Caki2 (cell line): ENCODE results near the gene CSAG1. TPM values are rescaled to one million over a fixed set of nuclear protein-coding genes. Genes with fewer than 3 reads are reported as not detected.
"Not testable (repeated sequence)": the region's sequence is repeated elsewhere in the genome, so short reads cannot be mapped to it uniquely, and the experiment has no call there.

Experiments used
- DNase-seq: peaks from one replicate; pipeline ENCODE4 v3.0.0-alpha.2; 2015; ENCODE audit warnings: low read depth
- in situ Hi-C: cut with HindIII; loops from 2 replicates; pipeline ENCODE4 v1.10.0; 2016; ENCODE audit warnings: low sequenced_read_pairs, low pct_unique_long_range_greater_than_20kb, mixed read lengths
- total RNA-seq: library from RNA; depleted of rRNA; stranded (reverse); fragments of >200 nt; shearing (Covaris generic); gene quantifications from 2 replicates; pipeline ENCODE4 v1.2.3, GENCODE V29; 2014; ENCODE audit warnings: low replicate concordance; rRNA removed

CSAG1 gene, protein sequence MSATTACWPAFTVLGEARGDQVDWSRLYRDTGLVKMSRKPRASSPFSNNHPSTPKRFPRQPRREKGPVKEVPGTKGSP
- total RNA-seq, result not detected in 2 replicates

GRCh38 chrX:152733261-152733975 is at the start of gene CSAG1, which contains the start of gene MAGEA12:
CSAG1 (minus strand) TSS chrX:152733721; CDS start chrX:152732460, 1,261 bp downstream.
MAGEA12 (plus strand) TSS chrX:152733757; CDS start chrX:152736162, 2,405 bp downstream.
- DNase-seq, result no peak
- in situ Hi-C loops, result no loop called here

DNA sequence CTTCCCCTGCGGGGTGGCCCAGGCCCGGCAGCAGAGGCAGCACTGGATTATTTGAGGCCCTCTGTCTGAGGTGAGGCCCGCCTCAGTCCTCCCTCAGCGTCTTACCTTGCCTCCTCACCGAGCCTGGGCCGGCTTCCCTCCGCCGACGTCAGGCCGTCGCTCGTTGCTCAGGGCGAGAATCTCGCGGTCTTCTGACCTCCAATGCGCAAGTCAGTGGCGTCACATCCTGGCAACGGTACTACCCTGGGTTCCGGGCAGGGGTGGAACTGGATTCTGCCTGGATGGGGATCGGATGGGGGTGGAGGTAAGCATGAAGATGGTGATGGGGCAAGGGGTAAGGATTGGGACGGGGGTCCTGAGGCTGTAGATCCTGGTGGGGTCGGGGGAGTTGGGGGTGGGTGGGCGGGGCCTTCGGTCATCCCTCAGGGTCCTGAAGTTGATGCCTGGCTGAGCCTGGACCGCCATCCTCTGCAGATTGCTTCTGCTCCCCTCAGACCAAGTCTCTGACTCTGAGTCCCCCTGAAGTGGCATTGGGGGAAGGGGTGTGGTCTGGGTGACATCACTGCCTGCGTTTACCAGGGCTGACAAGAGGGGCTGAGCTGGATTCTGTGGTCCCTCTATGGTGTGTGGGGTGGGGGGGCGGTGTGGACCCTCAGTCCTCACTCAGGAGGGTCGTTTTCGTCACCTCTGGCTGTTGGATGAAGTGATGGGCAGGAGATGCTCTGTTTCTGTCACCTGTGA is 36.2 kb upstream of the CSAG1 start, which contains the start of gene MAGEA6:
Gene MAGEA6 (minus strand): TSS at position 141 of the 741 bp plus-strand sequence. CDS start 2,039 bp downstream, outside the sequence.
- DNase-seq, in situ Hi-C loops: not testable (repeated sequence)

DNA sequence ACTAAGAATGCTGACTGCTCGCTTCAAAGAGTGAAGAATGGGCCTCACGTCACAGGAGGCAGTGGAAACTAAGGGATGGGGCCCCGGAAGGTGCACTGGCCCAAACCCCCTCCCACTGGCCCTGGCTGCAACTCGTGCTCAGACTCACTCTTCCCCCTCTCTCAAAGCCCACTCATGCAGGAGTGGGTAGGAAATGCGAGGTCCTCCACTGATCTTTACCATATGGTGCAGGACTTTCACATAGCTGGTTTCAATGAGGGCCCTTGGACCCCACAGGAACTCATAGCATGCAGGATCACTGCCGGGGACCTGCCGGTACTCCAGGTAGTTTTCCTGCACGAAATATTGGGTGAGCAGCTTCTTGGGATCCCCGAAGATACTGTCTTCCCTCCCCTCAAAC is 33.0 kb upstream of the CSAG1 start:
- DNase-seq, in situ Hi-C loops: not testable (repeated sequence)

- DNase-seq, in situ Hi-C loops: not testable (repeated sequence)
These were observed 28.1 kb upstream of the CSAG1 start for GRCh38 chrX:152761582-152761981.

GRCh38 chrX:152759544-152759943 is 26.0 kb upstream of the CSAG1 start:
- DNase-seq, in situ Hi-C loops: not testable (repeated sequence)

DNA sequence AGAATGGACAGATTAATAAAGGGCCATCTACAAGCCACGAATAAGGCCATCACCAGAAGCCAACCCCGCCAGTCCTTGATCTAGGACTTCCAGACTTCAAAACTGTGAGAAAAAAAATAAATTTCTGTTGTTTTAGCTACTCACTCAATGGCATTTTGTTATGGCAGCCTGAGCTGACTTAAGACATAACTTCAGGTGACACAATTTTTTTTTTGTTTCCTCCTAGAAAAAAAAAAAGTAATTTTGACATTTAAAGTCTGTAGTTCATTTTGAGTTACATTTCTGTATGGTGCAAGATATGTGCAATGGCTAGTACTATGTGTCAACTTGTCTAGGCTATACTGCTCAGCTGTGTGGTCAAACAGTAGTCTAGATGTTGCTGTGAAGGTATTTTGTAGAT is 25.4 kb upstream of the CSAG1 start, which contains the start of gene CSAG3:
Gene CSAG3 (plus strand): TSS at position 301 of the 400 bp plus-strand sequence.
- in situ Hi-C loops, DNase-seq: not testable (repeated sequence)

- DNase-seq, in situ Hi-C loops: not testable (repeated sequence)
These were observed 21.4 kb upstream of the CSAG1 start for GRCh38 chrX:152754871-152755270.

DNA sequence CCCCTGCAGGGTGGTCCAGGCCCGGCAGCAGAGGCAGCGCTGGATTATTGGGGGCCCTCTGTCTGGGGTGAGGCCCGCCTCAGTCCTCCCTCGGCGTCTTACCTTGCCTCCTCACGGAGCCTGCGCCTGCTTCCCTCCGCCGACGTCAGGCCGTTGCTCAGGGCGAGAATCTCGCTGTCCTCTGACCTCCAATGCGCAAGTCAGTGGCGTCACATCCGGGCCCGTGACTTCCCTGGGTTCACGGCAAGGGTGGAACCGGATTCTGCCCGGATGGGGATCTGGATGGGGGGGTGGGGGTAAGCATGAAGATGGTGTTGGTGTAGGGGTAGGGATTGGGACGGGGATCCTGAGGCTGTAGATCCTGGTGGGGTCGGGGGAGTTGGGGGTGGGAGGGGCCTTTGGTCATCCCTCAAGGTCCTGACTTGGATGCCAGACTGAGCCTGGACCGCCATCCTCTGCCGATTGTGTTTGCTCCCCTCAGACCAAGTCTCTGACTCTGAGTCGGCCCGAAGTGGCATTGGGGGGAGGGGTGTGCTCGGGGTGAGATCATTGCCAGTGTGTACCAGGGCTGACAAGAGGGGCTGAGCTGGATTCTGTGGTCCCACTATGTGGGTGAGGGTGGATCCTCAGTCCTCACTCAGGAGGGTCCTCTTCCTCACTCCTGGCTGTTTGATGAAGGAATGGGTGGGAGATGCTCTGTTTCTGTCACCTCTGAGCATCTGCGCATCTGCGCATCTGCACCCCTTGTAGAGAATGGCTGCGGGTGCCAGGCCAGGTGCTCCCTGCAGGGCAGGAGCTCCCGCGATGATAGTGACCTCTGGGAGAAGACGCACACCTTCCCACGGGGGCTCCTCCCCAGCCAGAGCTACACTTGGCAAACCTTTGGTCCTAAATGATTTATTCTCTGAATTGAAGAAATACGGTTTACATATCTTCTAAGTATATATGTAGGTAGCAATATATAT is 20.4 kb upstream of the CSAG1 start, which contains the start of gene MAGEA2:
Gene MAGEA2 (minus strand): TSS at position 157 of the 965 bp plus-strand sequence. CDS start 2,479 bp downstream, outside the sequence.
- in situ Hi-C loops, result not testable (repeated sequence)

DNA sequence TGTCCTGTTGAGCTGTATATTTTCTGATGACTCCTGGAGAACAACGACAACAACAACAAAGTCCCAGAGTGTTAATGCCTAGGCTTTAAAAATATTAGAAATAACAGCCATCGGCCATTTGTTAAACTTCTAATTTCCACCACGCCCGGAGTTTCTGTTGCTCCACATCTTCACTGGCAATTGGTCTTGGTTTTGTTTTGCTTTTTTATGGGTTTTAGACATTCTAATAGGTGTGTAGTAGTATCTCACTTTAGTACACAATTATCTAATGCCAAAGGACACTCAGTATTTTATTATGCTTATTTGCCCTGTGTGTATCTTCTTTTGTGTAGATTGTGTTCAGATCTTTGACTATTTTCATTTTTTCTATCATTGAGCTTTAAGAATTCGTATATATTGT is 5.0 kb upstream of the CSAG1 start:
- no peak for DNase-seq
- in situ Hi-C loops, result no loop called here

More for the DNA sequence above, 20.4 kb upstream of the CSAG1 start, which contains the start of gene MAGEA2:
- not testable (repeated sequence) for DNase-seq

GRCh38 chrX:152736528-152736927 is 3.0 kb upstream of the CSAG1 start:
- DNase-seq, in situ Hi-C loops: not testable (repeated sequence)

- in situ Hi-C loops, result no loop called here
- DNase-seq, result no peak
These were observed 2.5 kb upstream of the CSAG1 start for GRCh38 chrX:152735860-152736511.

GRCh38 chrX:152735101-152735500 is 1.6 kb upstream of the CSAG1 start:
- DNase-seq, result no peak
- in situ Hi-C loops, result no loop called here

- in situ Hi-C loops, DNase-seq: not testable (repeated sequence)
These were observed 780 bp upstream of the CSAG1 start for GRCh38 chrX:152734143-152734858.

GRCh38 chrX:152725409-152725808 is 8.1 kb downstream of the CSAG1 start:
- DNase-seq, result no peak
- in situ Hi-C loops, result no loop called here

GRCh38 chrX:152713815-152714787 is 19.4 kb downstream of the CSAG1 start, which contains the start of gene MAGEA2B:
MAGEA2B (plus strand) TSS chrX:152714628; CDS start chrX:152717107, 2,479 bp downstream.
- DNase-seq, in situ Hi-C loops: not testable (repeated sequence)
